ENCODE measurements around the gene BSCL2. TPM values are rescaled to one million over a fixed set of nuclear protein-coding genes. Genes with fewer than 3 reads are reported as not detected.

BSCL2 gene
- total and polyA plus RNA-seq, 2 of the 13 experiments (the other 11 are each of a cell fraction or from before 2014, with no cell fraction given): 19.5 to 21.1 TPM

DNA sequence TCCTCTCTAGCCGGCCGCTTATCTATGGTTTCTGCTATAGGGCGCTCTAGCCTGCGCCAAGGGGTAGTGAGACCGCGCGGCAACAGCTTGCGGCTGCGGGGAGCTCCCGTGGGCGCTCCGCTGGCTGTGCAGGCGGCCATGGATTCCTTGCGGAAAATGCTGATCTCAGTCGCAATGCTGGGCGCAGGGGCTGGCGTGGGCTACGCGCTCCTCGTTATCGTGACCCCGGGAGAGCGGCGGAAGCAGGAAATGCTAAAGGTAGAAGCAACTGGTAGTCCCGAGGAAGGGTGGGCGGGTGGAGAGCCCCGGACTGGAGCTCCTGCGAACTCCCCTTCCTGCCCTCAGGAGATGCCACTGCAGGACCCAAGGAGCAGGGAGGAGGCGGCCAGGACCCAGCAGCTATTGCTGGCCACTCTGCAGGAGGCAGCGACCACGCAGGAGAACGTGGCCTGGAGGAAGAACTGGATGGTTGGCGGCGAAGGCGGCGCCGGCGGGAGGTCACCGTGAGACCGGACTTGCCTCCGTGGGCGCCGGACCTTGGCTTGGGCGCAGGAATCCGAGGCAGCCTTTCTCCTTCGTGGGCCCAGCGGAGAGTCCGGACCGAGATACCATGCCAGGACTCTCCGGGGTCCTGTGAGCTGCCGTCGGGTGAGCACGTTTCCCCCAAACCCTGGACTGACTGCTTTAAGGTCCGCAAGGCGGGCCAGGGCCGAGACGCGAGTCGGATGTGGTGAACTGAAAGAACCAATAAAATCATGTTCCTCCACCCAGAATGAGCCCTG, 35.4 kb downstream of the BSCL2 start, which contains the start of the genes LBHD1 and UQCC3 (continued):
- TF ChIP-seq, protein P1, sequence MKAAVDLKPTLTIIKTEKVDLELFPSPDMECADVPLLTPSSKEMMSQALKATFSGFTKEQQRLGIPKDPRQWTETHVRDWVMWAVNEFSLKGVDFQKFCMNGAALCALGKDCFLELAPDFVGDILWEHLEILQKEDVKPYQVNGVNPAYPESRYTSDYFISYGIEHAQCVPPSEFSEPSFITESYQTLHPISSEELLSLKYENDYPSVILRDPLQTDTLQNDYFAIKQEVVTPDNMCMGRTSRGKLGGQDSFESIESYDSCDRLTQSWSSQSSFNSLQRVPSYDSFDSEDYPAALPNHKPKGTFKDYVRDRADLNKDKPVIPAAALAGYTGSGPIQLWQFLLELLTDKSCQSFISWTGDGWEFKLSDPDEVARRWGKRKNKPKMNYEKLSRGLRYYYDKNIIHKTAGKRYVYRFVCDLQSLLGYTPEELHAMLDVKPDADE (CRISPR knock-in tag; IDR thresholded peaks at IDR 0.05): no peak
- TF ChIP-seq, protein P2, sequence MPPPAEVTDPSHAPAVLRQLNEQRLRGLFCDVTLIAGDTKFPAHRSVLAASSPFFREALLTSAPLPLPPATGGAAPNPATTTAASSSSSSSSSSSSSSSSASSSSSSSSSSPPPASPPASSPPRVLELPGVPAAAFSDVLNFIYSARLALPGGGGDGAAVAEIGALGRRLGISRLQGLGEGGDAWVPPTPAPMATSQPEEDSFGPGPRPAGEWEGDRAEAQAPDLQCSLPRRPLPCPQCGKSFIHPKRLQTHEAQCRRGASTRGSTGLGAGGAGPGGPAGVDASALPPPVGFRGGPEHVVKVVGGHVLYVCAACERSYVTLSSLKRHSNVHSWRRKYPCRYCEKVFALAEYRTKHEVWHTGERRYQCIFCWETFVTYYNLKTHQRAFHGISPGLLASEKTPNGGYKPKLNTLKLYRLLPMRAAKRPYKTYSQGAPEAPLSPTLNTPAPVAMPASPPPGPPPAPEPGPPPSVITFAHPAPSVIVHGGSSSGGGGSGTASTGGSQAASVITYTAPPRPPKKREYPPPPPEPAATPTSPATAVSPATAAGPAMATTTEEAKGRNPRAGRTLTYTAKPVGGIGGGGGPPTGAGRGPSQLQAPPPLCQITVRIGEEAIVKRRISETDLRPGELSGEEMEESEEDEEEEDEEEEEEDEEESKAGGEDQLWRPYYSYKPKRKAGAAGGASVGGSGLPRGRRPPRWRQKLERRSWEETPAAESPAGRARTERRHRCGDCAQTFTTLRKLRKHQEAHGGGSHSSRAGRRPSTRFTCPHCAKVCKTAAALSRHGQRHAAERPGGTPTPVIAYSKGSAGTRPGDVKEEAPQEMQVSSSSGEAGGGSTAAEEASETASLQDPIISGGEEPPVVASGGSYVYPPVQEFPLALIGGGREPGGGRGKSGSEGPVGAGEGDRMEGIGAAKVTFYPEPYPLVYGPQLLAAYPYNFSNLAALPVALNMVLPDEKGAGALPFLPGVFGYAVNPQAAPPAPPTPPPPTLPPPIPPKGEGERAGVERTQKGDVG (CRISPR knock-in tag; IDR thresholded peaks at IDR 0.05; ENCODE audit: borderline replicate concordance): 0 out of 2 replicates have a peak, but pooled peaks have one; percentile 24
- TF ChIP-seq ZZZ3 (CRISPR knock-in tag; IDR thresholded peaks at IDR 0.05; ENCODE audit: borderline replicate concordance): peak; percentile 24; the same call in 1 of the 2 replicates
- TF ChIP-seq, protein P3, sequence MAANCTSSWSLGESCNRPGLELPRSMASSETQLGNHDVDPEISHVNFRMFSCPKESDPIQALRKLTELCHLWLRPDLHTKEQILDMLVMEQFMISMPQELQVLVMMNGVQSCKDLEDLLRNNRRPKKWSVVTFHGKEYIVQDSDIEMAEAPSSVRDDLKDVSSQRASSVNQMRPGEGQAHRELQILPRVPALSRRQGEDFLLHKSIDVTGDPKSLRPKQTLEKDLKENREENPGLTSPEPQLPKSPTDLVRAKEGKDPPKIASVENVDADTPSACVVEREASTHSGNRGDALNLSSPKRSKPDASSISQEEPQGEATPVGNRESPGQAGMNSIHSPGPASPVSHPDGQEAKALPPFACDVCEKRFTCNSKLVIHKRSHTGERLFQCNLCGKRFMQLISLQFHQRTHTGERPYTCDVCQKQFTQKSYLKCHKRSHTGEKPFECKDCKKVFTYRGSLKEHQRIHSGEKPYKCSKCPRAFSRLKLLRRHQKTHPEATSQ (CRISPR knock-in tag; IDR thresholded peaks at IDR 0.05; ENCODE audit: borderline replicate concordance): peak; percentile 56; the same call in 1 of the 2 replicates
- TF ChIP-seq, protein P4, sequence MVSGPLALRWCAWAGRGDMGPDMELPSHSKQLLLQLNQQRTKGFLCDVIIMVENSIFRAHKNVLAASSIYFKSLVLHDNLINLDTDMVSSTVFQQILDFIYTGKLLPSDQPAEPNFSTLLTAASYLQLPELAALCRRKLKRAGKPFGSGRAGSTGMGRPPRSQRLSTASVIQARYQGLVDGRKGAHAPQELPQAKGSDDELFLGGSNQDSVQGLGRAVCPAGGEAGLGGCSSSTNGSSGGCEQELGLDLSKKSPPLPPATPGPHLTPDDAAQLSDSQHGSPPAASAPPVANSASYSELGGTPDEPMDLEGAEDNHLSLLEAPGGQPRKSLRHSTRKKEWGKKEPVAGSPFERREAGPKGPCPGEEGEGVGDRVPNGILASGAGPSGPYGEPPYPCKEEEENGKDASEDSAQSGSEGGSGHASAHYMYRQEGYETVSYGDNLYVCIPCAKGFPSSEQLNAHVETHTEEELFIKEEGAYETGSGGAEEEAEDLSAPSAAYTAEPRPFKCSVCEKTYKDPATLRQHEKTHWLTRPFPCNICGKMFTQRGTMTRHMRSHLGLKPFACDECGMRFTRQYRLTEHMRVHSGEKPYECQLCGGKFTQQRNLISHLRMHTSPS (CRISPR knock-in tag; IDR thresholded peaks at IDR 0.05; ENCODE audit: low read depth): no peak
- no peak for TF ChIP-seq ZNF660 (CRISPR knock-in tag; IDR thresholded peaks at IDR 0.05; ENCODE audit: borderline replicate concordance, low read depth)
- TF ChIP-seq SP4 (CRISPR knock-in tag; IDR thresholded peaks at IDR 0.05): peak; percentile 51; the same call in 1 of the 2 replicates
- TF ChIP-seq, protein P5, sequence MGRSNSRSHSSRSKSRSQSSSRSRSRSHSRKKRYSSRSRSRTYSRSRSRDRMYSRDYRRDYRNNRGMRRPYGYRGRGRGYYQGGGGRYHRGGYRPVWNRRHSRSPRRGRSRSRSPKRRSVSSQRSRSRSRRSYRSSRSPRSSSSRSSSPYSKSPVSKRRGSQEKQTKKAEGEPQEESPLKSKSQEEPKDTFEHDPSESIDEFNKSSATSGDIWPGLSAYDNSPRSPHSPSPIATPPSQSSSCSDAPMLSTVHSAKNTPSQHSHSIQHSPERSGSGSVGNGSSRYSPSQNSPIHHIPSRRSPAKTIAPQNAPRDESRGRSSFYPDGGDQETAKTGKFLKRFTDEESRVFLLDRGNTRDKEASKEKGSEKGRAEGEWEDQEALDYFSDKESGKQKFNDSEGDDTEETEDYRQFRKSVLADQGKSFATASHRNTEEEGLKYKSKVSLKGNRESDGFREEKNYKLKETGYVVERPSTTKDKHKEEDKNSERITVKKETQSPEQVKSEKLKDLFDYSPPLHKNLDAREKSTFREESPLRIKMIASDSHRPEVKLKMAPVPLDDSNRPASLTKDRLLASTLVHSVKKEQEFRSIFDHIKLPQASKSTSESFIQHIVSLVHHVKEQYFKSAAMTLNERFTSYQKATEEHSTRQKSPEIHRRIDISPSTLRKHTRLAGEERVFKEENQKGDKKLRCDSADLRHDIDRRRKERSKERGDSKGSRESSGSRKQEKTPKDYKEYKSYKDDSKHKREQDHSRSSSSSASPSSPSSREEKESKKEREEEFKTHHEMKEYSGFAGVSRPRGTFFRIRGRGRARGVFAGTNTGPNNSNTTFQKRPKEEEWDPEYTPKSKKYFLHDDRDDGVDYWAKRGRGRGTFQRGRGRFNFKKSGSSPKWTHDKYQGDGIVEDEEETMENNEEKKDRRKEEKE (IDR thresholded peaks at IDR 0.05): no peak
- TF ChIP-seq GLI4 (CRISPR knock-in tag; IDR thresholded peaks at IDR 0.05; ENCODE audit: borderline replicate concordance): no peak
- no peak for TF ChIP-seq HNF4A (CRISPR knock-in tag; IDR thresholded peaks at IDR 0.05)
- no peak for TF ChIP-seq ZNF136 (CRISPR knock-in tag; IDR thresholded peaks at IDR 0.05; ENCODE audit: low read depth)
- TF ChIP-seq CENPT (CRISPR knock-in tag; IDR thresholded peaks at IDR 0.05; ENCODE audit: low read depth): no peak
- TF ChIP-seq PHB2 (IDR thresholded peaks at IDR 0.05; ENCODE audit: partially characterized antibody): no peak
- TF ChIP-seq MNT (IDR thresholded peaks at IDR 0.05): no peak
- TF ChIP-seq NFKBIZ (CRISPR knock-in tag; IDR thresholded peaks at IDR 0.05): peak; percentile 52; the same call in 1 of the 2 replicates

Measured in HepG2 (cell line).